K562 (cell line): ENCODE results near the gene NISCH. TPM values are rescaled to one million over a fixed set of nuclear protein-coding genes. Genes with fewer than 3 reads are reported as not detected.

Experiments
- ADNP ChIP-seq: fragments of 200-800 bp; sonication (Bioruptor generic); IDR thresholded peaks from 2 replicates; pipeline ENCODE4 v1.6.1; 2016; ENCODE audit warnings: missing genetic modification characterization, missing compliant biosample characterization
- ARID1B ChIP-seq: fragments of 450-650 bp; IDR thresholded peaks from 2 replicates; pipeline ENCODE4 v1.6.1; 2016; ENCODE audit warnings: antibody characterized with exemption, mild to moderate bottlenecking, inconsistent platforms
- BCOR ChIP-seq: fragments of 450-650 bp; IDR thresholded peaks from 2 replicates; pipeline ENCODE4 v1.6.1; 2016
- CBFB ChIP-seq: sonication (generic); formaldehyde crosslinking; IDR thresholded peaks from 2 replicates; pipeline ENCODE4 v1.4.0; 2020; ENCODE audit warnings: mild to moderate bottlenecking, missing genetic modification reagents
- CBX3 ChIP-seq, 2 experiments: IDR thresholded peaks; 1 replicate in 1 of 2; 2 replicates in 1 of 2; pipeline ENCODE4 v1.6.1; 2012; ENCODE audit warnings: inconsistent platforms in 2 of 2, low read length in 2 of 2, borderline replicate concordance in 1 of 2, control low read depth in 1 of 2
- HMGN3 ChIP-seq: IDR thresholded peaks from 2 replicates; pipeline ENCODE4 v1.6.1; 2011; ENCODE audit warnings: borderline replicate concordance, low read depth, mild to moderate bottlenecking, mixed read lengths, low read length; ENCODE audit not compliant: insufficient read length; ENCODE audit errors: extremely low read depth
- SMARCB1 ChIP-seq: IDR thresholded peaks from 2 replicates; pipeline ENCODE4 v1.6.1; 2011; ENCODE audit warnings: improper control_type of control experiment, low read depth; ENCODE audit not compliant: insufficient read length
- TAF7 ChIP-seq: fragments of 450-650 bp; IDR thresholded peaks from 2 replicates; pipeline ENCODE4 v1.6.1; 2016; ENCODE audit warnings: missing genetic modification characterization, missing compliant biosample characterization
- TRIM28 ChIP-seq: fragments of 450-650 bp; IDR thresholded peaks from 2 replicates; pipeline ENCODE4 v1.6.1; 2017
- XRCC4 ChIP-seq: IDR thresholded peaks from one replicate; pipeline ENCODE4 v1.6.1; 2011; ENCODE audit not compliant: insufficient read depth, insufficient read length; ENCODE audit errors: extremely low read depth
- ZC3H11A ChIP-seq: IDR thresholded peaks from 2 replicates; pipeline ENCODE4 v1.6.1; 2012; ENCODE audit warnings: low read depth, low read length, improper control_type of control experiment
- ZNF324 ChIP-seq: fragments of 250-450 bp; sonication (Bioruptor Pico); IDR thresholded peaks from 2 replicates; pipeline ENCODE4 v1.4.0; 2020; ENCODE audit warnings: mild to moderate bottlenecking
- ZNF707 ChIP-seq: fragments of 250-450 bp; sonication (Bioruptor Pico); conservative IDR thresholded peaks from 2 replicates; pipeline ENCODE4 v1.8.0; 2022; ENCODE audit warnings: inconsistent platforms, mild to moderate bottlenecking, moderate library complexity
- polyA plus RNA-seq, 8 experiments: library from polyadenylated mRNA; depleted of rRNA in 4 of 8; stranded (reverse) in 5 of 8; unstranded in 3 of 8; fragments of >200 nt; fragmentation: Nextera tagmentation in 2 of 8; fragmentation: Illumina TruSeq in 1 of 8; extraction: Ambion mirVana in 2 of 8; extraction: Trizol in 1 of 8; gene quantifications; 2 replicates each; pipeline versions ENCODE4 v1.2.1 to v1.2.3, GENCODE V29; 2011 to 2014; ENCODE audit warnings: inconsistent platforms in 1 of 8, missing spikeins in 1 of 8
- total RNA-seq, 7 experiments: library from RNA; depleted of rRNA in 6 of 7; stranded (reverse); fragments of >200 nt in 6 of 7; fragmentation: Illumina TruSeq in 2 of 7; extraction: Trizol in 2 of 7; gene quantifications; 2 replicates each; pipeline versions ENCODE4 v1.2.1 to v1.2.3, GENCODE V29; 2011 to 2021; ENCODE audit warnings: low replicate concordance in 1 of 7
- TF ChIP-seq, protein P1 (sequence below): fragments of 450-650 bp; IDR thresholded peaks from 2 replicates; pipeline ENCODE4 v1.6.1; 2016; ENCODE audit warnings: mild to moderate bottlenecking, moderate library complexity

The NISCH gene
- total and polyA plus RNA-seq, 9 of the 15 experiments (the other 6 are each of a cell fraction or from before 2014, with no cell fraction given): 0.44 to 43.5 (median 23.4) TPM

DNA sequence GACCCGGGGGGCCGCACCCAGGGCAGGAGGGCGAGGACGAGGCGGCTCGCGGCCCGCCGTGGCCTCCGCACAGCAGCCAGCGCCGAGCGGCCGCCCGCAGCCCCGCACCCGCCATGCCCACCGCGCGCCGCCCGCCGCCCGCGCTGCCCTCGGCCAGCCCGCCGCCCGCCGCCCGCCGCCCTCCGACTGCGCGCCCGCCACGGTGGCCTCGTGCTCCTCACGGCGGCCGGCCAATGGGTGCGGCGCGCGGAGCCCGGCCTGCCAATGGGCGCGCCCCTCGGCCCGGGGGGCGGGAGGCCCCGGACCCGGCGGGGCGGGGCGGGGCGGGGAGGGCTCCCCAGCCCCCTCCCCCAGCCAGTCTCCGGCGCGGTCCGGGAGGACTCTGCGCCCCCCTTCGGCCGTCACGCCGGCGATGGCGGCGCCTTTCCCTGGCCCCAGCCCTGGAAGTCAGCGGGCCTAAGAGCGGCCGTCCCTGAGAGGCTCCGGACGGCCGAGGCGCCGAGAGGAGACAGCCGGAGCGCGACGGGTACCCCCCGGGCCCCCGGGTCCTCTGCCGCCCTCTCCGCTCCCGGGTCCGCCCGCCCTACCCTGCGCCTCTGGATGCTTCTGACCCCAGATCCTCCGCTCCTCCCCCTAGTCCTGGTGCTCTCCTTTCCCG lies 78.3 kb downstream of the NISCH start, which contains the start of gene NT5DC2 (continued):
- TF ChIP-seq XRCC4 (no peak), ZNF324 (no peak), CBX3 (IDR thresholded peaks at IDR 0.05; ENCODE audit: borderline replicate concordance in 1 of 2, low read length in 2 of 2) (no peak), ZNF707 (CRISPR knock-in tag) (no peak), ZC3H11A (no peak), ADNP (tag) (no peak), HMGN3 (no peak), TRIM28 (no peak), TAF7 (no peak), SMARCB1 (no peak), ARID1B (no peak), CBFB (CRISPR knock-in tag) (no peak), BCOR (no peak)
- TF ChIP-seq, protein P1, sequence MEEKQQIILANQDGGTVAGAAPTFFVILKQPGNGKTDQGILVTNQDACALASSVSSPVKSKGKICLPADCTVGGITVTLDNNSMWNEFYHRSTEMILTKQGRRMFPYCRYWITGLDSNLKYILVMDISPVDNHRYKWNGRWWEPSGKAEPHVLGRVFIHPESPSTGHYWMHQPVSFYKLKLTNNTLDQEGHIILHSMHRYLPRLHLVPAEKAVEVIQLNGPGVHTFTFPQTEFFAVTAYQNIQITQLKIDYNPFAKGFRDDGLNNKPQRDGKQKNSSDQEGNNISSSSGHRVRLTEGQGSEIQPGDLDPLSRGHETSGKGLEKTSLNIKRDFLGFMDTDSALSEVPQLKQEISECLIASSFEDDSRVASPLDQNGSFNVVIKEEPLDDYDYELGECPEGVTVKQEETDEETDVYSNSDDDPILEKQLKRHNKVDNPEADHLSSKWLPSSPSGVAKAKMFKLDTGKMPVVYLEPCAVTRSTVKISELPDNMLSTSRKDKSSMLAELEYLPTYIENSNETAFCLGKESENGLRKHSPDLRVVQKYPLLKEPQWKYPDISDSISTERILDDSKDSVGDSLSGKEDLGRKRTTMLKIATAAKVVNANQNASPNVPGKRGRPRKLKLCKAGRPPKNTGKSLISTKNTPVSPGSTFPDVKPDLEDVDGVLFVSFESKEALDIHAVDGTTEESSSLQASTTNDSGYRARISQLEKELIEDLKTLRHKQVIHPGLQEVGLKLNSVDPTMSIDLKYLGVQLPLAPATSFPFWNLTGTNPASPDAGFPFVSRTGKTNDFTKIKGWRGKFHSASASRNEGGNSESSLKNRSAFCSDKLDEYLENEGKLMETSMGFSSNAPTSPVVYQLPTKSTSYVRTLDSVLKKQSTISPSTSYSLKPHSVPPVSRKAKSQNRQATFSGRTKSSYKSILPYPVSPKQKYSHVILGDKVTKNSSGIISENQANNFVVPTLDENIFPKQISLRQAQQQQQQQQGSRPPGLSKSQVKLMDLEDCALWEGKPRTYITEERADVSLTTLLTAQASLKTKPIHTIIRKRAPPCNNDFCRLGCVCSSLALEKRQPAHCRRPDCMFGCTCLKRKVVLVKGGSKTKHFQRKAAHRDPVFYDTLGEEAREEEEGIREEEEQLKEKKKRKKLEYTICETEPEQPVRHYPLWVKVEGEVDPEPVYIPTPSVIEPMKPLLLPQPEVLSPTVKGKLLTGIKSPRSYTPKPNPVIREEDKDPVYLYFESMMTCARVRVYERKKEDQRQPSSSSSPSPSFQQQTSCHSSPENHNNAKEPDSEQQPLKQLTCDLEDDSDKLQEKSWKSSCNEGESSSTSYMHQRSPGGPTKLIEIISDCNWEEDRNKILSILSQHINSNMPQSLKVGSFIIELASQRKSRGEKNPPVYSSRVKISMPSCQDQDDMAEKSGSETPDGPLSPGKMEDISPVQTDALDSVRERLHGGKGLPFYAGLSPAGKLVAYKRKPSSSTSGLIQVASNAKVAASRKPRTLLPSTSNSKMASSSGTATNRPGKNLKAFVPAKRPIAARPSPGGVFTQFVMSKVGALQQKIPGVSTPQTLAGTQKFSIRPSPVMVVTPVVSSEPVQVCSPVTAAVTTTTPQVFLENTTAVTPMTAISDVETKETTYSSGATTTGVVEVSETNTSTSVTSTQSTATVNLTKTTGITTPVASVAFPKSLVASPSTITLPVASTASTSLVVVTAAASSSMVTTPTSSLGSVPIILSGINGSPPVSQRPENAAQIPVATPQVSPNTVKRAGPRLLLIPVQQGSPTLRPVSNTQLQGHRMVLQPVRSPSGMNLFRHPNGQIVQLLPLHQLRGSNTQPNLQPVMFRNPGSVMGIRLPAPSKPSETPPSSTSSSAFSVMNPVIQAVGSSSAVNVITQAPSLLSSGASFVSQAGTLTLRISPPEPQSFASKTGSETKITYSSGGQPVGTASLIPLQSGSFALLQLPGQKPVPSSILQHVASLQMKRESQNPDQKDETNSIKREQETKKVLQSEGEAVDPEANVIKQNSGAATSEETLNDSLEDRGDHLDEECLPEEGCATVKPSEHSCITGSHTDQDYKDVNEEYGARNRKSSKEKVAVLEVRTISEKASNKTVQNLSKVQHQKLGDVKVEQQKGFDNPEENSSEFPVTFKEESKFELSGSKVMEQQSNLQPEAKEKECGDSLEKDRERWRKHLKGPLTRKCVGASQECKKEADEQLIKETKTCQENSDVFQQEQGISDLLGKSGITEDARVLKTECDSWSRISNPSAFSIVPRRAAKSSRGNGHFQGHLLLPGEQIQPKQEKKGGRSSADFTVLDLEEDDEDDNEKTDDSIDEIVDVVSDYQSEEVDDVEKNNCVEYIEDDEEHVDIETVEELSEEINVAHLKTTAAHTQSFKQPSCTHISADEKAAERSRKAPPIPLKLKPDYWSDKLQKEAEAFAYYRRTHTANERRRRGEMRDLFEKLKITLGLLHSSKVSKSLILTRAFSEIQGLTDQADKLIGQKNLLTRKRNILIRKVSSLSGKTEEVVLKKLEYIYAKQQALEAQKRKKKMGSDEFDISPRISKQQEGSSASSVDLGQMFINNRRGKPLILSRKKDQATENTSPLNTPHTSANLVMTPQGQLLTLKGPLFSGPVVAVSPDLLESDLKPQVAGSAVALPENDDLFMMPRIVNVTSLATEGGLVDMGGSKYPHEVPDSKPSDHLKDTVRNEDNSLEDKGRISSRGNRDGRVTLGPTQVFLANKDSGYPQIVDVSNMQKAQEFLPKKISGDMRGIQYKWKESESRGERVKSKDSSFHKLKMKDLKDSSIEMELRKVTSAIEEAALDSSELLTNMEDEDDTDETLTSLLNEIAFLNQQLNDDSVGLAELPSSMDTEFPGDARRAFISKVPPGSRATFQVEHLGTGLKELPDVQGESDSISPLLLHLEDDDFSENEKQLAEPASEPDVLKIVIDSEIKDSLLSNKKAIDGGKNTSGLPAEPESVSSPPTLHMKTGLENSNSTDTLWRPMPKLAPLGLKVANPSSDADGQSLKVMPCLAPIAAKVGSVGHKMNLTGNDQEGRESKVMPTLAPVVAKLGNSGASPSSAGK: no peak
